GM19467 (cell line): ENCODE measurements around the gene PARD3B.

Experiments
- ATAC-seq: cut with Tn5 transposase; IDR thresholded peaks from one replicate; pipeline ENCODE4 v1.9.1; 2021; ENCODE audit warnings: mild to moderate bottlenecking, moderate library complexity; ENCODE audit not compliant: unreplicated experiment

Gene PARD3B

DNA sequence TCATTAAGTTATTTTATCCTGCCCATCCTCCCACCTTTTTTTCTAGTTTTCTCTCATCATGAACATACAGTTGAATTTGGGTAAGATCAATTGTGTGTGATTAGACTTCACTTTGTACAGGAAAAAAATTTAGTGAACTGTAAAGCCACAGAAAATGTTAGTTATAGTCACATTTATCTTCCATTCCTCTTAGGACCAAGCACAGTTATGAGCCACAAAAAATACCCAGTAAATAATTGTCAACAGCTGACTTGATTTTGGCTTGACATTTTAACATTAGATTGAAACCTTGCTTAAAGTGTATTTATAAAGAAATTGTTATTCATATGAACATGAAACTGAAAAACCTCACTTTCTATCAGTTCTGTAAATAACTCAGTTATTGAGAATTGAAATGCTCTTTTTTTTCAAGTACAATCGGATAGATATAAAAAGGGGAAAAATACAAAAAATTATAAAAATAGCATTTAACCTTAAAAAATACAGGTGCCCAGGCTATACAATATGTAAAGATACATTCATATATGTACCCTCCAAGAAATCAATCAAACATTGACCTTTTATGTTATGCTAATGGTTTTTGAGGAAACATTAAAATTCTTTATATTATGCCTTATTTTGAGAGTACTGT is 747.5 kb downstream of the PARD3B start:
- ATAC-seq = no peak

GRCh38 chr2:205293559-205293958 is 748.3 kb downstream of the PARD3B start:
- no peak for ATAC-seq

DNA sequence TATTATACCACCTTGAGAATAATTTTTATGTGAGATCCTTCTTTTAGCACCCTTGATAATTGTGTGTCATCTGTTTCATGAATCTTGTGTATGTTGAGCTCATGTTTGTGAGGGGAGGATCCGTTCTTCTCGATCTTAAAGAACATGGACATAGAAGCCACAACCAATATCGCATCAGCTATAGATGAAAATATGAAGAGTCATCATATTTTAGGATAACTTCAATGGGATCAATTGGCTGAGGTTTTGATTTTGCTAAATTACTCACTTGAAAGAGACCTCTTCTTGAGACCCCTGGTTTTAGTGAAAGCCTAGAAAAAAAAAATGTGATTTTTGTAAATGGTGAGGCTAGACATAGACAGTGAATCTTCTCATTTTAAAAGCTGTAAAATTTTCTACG is 751.7 kb downstream of the PARD3B start:
- no peak for ATAC-seq

DNA sequence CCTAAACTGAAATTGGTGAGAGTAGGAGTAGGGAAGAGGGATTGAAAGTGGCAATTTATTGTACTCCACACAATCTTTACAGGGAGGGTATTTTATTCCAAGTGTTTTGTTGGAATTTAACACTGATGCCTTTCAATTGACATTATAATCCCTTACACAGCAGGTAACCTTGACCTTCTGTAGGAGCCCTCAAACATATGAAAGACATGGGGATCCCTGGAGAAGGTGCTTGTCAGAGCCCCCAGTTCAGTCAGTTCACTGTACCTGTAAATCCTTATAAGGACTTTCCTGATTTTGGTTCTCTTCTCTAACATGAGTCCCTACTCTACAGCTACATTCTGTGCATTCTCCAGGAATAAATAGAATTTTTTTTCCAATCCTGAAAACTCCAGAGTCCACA is 752.1 kb downstream of the PARD3B start:
- ATAC-seq = no peak

- ATAC-seq = no peak
These were observed 752.6 kb downstream of the PARD3B start for GRCh38 chr2:205297846-205298245.

DNA sequence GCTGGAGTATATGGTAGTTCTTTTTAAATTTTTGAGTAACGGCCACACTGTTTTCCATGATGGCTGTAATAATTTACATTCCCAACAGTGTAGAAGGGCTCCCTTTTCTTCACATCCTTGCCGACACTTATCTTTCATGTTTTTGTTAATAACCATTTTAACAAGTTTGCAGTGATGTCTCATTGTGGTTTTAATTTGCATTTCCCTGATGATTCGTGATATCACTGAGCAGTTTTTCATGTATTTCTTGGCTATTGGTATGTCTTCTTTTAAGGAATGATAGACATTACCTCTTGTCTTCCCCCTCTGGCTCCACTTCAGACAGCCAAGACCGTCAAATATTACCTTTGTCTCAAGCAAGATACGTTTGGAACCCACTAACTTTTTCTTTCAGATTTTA is 765.9 kb downstream of the PARD3B start:
- no peak for ATAC-seq

DNA sequence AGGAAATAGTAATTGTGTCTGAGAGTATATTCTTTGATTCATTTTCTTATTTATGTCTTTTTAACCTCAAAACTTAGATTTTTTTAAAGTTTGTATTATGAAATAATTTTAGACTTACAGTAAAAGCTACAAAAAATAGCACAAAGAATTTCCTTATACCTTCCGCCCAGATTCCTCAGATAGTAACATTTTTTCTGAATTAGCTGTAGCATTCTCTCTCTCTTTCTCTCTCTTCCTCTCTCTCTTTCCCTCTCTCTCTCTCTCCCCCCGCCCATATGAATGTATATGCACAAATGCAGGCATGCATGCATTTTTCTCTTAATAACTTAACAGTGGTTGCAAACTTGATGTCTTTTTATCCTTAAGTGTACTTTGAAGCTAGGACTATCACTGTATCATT is 776.0 kb downstream of the PARD3B start:
- no peak for ATAC-seq

- ATAC-seq = no peak
These were observed 778.7 kb downstream of the PARD3B start for GRCh38 chr2:205323929-205324328.

DNA sequence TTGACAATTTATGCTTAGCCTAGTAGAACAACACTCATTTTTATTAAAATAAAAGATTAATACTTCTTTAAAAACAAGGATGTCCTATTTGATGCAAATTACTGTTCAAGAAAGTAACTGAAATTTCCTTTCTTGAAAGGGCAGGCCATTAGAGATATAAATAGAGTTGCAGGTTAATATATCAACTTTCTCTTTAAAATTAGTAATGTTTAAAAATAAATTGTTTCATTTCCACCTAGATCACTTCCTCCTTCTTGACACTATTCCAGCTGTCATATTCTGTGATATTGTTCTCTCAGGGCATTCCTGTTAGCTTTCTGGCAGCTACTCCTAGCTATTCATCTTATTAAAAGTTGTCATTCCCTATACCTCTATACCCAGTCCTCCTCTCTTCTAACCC is 779.1 kb downstream of the PARD3B start:
- peak; percentile 52 for ATAC-seq

DNA sequence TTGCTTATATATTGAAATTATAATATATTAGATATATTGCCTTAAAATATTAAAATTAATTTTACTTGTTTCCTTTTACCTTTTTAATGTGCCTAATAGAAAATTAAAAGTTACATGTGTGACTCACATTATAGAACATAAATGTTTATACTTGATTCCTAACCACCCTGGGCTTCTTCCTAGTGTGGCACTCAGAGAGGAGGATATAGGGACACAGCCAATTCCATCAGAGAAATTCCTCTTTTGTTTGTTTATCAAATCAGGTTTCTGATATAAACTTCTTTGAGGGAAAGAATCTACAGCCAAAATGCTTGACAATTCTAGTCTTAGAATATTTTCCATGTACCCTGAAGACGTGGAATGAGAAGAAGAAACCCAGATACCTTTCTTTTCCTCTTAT is 788.1 kb downstream of the PARD3B start:
- no peak for ATAC-seq

GRCh38 chr2:205337274-205337673 is 792.0 kb downstream of the PARD3B start:
- ATAC-seq = no peak

- ATAC-seq = no peak
These were observed 792.9 kb downstream of the PARD3B start for GRCh38 chr2:205338156-205338555.

DNA sequence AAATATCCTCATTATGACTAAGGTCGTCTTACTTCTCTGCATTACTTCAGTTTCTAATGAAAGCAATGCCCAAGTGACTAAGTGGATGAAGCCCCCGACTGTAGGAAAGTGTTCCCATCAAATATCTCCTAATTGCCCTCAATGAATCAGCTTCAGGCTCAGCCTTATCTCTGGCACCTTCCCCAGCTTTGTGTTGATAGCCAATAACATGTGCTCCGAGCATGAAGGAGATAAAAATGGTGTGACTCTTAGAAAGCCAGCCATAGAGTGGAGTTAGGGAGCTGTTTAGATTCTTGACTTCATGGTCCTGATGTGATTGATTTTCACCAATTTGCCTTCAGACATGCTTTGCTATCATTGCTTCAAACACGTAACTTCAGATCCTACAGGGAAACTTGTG is 797.8 kb downstream of the PARD3B start:
- no peak for ATAC-seq

DNA sequence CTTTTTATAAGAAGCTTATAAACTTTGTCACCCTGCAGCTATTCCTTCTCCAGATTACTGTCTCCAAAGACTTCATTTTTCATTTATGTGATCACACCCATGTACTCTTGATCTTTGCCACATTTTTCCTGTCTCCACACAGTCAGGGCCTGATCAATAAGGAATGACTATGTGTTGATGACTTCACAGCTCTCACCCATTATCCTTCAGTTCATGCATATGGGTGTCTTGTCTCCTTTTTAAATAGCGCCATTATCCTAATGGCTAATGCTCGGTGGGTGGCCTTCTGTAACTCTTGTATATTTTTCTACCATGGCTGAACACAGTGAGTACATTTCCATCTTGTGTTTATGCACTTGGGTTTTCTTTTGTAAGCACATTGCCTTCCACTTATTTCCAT is 801.4 kb downstream of the PARD3B start:
- no peak for ATAC-seq

- ATAC-seq = no peak
These were observed 802.6 kb downstream of the PARD3B start for GRCh38 chr2:205347899-205348298.

DNA sequence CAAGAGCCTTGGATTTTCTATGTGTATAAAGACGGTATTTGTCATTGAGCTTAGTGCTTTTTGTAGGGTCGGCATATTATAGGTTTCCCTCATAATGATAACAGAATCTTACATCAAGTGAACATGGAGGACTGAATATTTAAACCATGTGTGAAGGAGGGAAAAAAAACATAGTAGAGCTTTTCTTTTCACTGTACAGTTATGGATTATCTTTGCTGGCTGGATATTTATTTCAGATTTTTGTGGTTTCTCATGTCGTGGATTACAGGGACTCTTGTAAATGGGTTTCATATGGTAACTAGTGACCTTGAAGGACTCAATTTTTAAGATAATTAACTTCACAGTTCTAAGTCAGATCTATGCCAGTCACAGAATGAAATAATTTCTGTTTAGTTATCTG is 806.8 kb downstream of the PARD3B start:
- ATAC-seq = no peak

GRCh38 chr2:205352593-205352992 is 807.3 kb downstream of the PARD3B start:
- ATAC-seq = no peak

- no peak for ATAC-seq
These were observed 812.5 kb downstream of the PARD3B start for GRCh38 chr2:205357732-205358131.

DNA sequence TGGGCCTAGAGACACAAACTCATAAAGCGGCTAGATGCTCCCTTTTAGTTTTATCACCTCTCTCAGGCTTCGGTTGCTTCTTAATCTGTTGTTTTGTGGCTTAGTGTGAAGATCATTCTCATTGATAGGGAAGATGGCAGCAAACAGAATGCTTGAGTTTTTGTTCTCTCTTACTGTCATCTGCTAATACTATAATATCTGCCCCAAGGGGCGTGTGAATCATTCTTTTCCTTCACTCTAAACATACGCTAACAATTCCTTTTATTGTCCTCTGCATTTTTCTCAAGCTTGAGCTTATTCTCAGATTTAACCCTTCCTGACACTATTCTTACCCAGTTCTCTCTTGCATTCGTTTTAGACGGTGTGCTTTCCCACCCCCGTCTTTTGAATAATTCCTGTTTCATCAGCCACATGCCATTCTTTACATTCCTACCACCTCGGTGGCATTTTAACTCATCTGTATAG is 813.1 kb downstream of the PARD3B start:
- ATAC-seq = no peak

DNA sequence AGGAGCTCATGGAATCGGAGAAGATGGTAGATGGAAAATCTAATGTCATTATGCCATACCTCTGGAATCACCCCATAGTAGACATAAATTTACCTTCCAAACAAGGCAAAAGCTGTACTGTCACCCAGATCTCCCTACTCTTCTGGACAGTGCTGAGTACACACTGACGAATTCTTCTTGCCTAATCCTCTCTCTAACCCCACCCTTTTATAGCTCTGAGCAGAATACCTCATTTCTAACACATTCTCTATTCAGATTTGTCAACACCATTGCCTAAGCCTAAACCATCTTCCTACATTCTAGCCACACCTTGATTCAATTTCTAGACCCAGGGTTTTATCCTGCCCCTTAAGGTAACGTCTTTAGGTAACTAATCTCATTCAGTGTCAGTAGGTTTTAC is 816.0 kb downstream of the PARD3B start:
- ATAC-seq = no peak

GRCh38 chr2:205361970-205362369 is 816.7 kb downstream of the PARD3B start:
- ATAC-seq = no peak

DNA sequence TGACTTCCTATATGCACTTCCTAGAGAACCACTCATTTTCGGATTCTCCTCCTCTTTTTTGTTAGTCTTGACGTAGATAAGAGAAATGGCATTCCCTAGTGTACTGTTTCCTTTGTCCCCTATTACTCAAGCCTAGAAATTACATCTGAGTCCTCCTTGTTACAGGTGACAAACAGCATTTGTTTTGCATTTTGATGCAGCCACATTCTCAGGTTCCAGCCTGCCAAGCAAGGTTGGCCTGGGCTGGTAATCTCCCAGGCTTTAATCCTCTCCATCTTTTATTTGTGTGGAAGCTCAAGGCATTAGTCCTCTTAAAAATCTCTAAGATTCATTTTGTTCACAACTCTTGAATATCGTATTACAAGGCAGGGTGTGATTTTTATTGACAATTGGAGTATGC is 819.0 kb downstream of the PARD3B start:
- ATAC-seq = no peak

DNA sequence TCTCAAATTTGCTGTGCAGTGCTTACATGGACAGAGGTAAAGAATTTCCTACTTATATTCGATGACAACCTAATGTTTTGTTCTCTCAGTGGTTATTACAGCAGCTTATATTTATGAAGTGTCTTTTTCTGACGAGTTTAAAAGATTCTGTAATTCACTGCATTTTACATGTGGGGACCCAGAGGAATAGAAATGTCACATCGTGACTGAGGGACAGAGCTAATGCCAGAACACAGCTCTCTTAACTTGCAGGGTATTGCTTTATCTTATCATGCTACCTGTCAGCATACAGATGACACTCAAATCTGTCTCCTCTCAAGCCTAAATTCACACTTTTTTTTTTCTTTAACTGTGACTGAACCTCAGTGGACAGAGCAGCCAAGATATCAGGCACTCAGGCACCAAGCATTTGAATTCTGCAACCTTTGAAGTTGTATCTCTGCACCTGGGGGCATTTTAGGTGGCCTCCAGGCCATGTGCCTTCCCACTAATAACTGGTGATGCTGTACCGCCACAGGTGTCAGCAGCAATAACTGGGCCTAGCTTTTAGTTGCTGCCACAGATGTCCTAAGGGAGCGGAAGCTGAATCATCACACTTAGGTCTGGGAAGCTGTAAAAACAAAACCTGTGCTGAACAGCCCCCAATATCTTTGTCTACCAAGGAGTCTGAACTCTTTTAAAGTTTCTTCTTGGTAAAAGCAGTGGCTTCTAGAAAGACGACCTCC is 821.2 kb downstream of the PARD3B start:
- no peak for ATAC-seq
